NCI-H187 (cell line): ENCODE data around the gene THOC2.

Source experiments
- DNase-seq, 2 experiments: peaks; one replicate each; lab custom pipeline; 2025; lab: John Stamatoyannopoulos, UW

THOC2 gene

GRCh38 chrX:123563167-123563566, 169.7 kb downstream of the THOC2 start:
- no peak for DNase-seq

GRCh38 chrX:123562342-123563146, 170.3 kb downstream of the THOC2 start:
- no peak for DNase-seq

- no peak for DNase-seq
Observed at GRCh38 chrX:123561439-123562215, 171.2 kb downstream of the THOC2 start.

GRCh38 chrX:123550829-123551228, 182.0 kb downstream of the THOC2 start:
- no peak for DNase-seq
